Measurements from ENCODE around the gene ITPA.

ITPA gene

DNA sequence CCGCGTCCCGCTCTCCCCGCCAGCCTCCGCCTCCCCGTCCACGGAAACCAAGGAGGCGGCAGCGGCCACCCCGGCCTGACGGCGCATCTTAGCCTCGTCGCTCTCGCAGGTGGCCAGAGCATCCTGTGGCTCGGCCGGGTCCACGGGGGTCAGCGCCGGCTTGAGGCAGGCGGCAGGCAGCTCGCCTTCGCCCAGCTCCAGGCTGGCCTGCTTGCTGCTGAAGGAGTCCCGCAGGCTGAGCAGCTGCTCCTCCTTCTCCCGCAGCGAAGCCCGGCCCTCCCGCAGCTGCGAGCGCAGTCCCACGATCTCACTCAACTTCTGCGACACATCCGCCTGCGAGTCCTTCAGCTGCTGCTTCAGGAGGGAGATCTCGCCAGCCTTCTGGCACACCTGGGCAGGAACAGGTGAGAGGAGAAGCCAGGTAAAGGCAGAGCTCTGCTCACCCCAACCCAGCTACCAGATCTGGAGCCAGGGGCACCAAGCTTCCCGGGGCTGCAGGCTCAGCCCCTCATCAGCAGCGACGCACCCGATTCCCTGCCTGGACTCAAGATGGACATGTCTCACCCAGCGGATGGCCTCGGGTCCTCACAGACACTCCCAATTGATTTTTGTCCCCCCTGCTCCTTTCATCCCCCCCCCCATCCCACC lies 44.4 kb upstream of the ITPA start:
- TF ChIP-seq ZFX (IDR thresholded peaks at IDR 0.05; ENCODE audit: borderline replicate concordance) = no peak
- TF ChIP-seq, protein P1, sequence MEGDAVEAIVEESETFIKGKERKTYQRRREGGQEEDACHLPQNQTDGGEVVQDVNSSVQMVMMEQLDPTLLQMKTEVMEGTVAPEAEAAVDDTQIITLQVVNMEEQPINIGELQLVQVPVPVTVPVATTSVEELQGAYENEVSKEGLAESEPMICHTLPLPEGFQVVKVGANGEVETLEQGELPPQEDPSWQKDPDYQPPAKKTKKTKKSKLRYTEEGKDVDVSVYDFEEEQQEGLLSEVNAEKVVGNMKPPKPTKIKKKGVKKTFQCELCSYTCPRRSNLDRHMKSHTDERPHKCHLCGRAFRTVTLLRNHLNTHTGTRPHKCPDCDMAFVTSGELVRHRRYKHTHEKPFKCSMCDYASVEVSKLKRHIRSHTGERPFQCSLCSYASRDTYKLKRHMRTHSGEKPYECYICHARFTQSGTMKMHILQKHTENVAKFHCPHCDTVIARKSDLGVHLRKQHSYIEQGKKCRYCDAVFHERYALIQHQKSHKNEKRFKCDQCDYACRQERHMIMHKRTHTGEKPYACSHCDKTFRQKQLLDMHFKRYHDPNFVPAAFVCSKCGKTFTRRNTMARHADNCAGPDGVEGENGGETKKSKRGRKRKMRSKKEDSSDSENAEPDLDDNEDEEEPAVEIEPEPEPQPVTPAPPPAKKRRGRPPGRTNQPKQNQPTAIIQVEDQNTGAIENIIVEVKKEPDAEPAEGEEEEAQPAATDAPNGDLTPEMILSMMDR (IDR thresholded peaks at IDR 0.05) = no peak
- H3K27ac ChIP-seq = no peak overlapping the region

DNA sequence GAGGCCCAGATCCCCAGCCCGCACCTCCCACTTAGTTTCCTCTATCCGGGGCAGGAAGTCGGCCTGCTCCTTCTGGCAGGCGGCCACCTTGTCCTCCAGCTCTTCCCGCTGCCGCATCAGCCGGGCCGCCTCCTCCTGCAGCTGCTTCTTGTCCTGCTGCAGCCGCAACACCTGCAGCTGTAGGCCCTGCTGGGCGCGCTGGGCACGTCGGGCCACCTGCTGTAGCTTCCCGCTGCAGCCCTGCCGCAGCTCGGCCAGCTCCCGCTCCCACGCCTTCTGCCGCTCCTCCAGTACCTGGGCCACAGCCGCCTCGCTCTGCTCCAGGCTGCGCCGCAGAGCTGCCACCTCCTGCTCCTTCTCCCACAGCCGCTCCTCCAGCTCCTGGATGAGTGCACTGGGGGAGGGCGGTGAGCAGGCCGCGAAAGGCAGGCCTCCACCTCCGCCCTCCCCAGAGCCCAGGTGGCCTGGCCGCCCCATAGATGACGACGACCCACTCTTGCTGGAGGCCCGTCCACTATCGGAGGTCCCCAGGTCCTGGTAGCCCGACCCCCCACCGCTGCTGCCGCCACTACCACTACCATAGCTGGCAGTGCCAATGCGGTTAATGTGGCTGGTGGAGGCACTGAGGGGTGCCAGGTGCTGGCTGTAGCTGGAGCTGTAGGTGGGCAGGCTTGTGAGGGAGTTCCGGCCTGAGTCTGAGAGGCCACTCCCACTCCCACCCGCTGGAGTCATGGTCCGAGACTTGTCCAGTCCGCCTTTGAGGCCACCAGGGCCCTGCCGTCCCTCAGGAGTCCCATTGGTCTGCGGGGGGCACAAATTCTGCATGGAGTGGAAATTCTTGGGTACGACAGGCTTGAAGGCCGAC lies 43.6 kb upstream of the ITPA start:
- TF ChIP-seq, protein P1 (IDR thresholded peaks at IDR 0.05) = no peak
- TF ChIP-seq ZFX (IDR thresholded peaks at IDR 0.05; ENCODE audit: borderline replicate concordance) = no peak
- no peak overlapping the region for H3K27ac ChIP-seq

DNA sequence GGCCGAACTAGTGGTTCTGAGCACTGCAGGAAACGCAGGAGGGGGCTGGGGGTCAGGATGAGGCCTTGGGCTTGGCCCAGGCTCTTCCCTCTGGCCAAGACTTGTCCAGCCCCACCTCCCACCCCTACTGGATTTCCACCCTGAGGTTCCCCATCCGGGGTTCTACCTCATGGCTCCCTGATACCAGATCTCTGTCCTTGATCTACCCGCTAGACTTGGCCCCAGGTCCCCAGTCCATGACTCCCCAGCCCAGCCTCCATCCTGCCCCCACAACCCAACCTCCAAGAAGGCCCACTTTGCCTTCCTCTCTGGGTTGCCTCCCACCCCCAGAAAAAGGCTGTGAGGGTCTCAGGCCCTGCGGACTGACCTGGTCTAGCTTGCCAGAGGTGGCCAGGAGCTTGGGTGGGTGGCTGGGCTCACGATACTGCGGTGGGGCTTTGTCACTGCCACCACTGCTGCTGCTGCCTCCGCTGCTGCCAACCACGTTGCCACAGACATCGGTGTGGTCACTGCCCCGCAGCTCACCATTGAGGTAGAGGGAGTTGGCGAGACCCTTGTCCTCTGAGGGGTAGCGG lies 42.9 kb upstream of the ITPA start:
- no peak overlapping the region for H3K27ac ChIP-seq
- no peak for TF ChIP-seq ZFX (IDR thresholded peaks at IDR 0.05; ENCODE audit: borderline replicate concordance)
- TF ChIP-seq, protein P1 (IDR thresholded peaks at IDR 0.05) = no peak

DNA sequence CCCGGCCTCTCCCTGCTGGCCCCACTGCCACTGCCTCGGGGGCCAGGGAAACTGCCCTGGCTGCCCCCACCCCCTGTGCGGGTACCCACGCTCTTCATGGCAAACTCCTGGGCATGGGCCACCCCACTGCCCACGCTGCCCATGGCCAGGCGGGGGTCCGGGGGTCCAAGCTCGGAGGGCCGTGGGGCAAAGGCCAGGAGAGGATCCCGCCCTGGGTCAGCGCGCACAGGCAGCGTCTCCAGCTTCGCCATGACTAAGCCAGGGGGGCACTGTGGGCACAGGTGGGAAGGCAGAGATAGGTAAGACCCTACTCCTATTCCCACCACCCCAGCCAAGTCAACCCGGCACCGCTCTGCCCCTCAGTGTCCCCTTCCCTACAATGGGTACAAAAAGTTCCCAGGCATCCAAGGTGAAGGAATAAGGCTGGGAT lies 42.4 kb upstream of the ITPA start:
- TF ChIP-seq, protein P1 (IDR thresholded peaks at IDR 0.05) = no peak
- no peak for TF ChIP-seq ZFX (IDR thresholded peaks at IDR 0.05; ENCODE audit: borderline replicate concordance)
- H3K27ac ChIP-seq = no peak overlapping the region

DNA sequence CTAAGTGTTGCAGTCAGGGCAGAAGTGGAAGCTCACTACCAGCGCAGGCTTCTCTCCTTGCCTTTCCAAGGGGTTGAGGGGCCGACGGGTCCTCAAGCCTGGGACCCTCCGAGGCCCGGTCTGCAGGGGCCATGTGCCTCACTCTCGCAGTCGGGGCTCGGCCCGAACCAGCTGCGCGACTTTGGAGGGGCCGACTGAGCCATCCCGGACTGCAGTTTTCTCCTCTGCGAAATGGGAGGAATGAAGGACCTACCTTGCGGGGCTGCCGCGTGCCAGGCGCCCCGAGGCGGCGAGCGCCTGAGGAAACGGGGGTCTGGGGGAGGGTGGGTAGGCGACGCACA lies 41.6 kb upstream of the ITPA start:
- no peak overlapping the region for H3K27ac ChIP-seq
- no peak for TF ChIP-seq ZFX (IDR thresholded peaks at IDR 0.05; ENCODE audit: borderline replicate concordance)
- TF ChIP-seq, protein P1 (IDR thresholded peaks at IDR 0.05) = no peak

DNA sequence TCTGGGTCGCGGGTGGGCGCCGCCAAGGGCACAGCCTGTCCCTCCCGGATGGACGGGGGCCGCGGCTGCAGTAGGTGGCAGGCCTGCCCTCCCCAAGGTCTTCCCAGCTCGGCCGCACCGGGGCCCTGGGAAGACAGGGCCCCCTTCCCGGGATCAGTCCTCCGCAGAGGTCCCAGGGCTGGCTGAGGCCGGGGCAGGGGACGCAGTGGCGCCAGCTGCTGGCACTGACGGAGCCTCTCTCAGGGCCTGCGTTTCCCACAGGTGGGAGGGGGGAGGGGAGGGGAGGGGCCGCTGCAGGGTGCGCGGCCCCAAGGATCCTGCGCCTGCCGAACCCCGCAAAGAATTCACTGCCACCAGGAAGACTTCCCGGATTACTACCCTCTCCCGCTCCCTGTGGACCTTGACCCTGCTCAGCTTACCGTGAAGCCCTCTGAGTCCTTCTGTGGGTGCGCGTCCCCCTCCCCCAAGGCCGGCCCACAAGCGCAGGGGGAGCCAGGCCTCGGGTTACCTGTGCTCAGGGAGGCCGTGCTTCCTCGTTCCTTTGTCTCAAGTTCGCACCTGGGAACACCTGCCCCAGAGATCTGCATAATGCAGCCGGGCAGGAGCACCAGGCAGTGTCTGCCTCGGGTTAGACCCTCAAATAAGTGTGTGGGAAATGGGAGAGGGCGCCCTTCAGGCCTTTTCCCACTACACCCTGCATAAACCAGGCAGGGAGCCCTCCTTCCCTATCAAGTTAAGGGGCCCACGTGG lies 41.0 kb upstream of the ITPA start:
- no peak overlapping the region for H3K27ac ChIP-seq
- TF ChIP-seq ZFX (IDR thresholded peaks at IDR 0.05; ENCODE audit: borderline replicate concordance) = no peak
- TF ChIP-seq, protein P1 (IDR thresholded peaks at IDR 0.05) = peak; percentile 27; the same call in 1 of the 2 replicates
